Measurements from ENCODE around the gene DZIP1.

DZIP1 gene

GRCh38 chr13:95652821-95653220, 8.3 kb upstream of the DZIP1 start:
- FAIRE-seq (no peak), DNase-seq (ENCODE audit: insufficient read length, low spot score) (no peak)
- TF ChIP-seq CTCF (IDR thresholded peaks at IDR 0.05; ENCODE audit: insufficient read depth, missing control alignments), result no peak

- DNase-seq (ENCODE audit: insufficient read length, low spot score), result no peak
- no peak for TF ChIP-seq CTCF (IDR thresholded peaks at IDR 0.05; ENCODE audit: insufficient read depth, missing control alignments)
- FAIRE-seq, result no peak
These were observed 7.8 kb upstream of the DZIP1 start for GRCh38 chr13:95652244-95652764.

- no peak for DNase-seq (ENCODE audit: insufficient read length, low spot score)
- FAIRE-seq, result no peak
- TF ChIP-seq CTCF (IDR thresholded peaks at IDR 0.05; ENCODE audit: insufficient read depth, missing control alignments), result no peak
These were observed 6.2 kb upstream of the DZIP1 start for GRCh38 chr13:95650696-95651095.

GRCh38 chr13:95647321-95647720, 2.8 kb upstream of the DZIP1 start:
- FAIRE-seq (no peak), DNase-seq (ENCODE audit: insufficient read length, low spot score) (no peak)
- no peak for TF ChIP-seq CTCF (IDR thresholded peaks at IDR 0.05; ENCODE audit: insufficient read depth, missing control alignments)

- no peak for TF ChIP-seq CTCF (IDR thresholded peaks at IDR 0.05; ENCODE audit: insufficient read depth, missing control alignments)
- DNase-seq (ENCODE audit: insufficient read length, low spot score), result no peak
- FAIRE-seq, result no peak
These were observed 439 bp downstream of the DZIP1 start for GRCh38 chr13:95643936-95644598.

- no peak for TF ChIP-seq CTCF (IDR thresholded peaks at IDR 0.05; ENCODE audit: insufficient read depth, missing control alignments)
- FAIRE-seq (no peak), DNase-seq (ENCODE audit: insufficient read length, low spot score) (no peak)
These were observed 953 bp downstream of the DZIP1 start for GRCh38 chr13:95643571-95643935.

GRCh38 chr13:95642999-95643398, 1.5 kb downstream of the DZIP1 start:
- FAIRE-seq (peak; percentile 6), DNase-seq (ENCODE audit: insufficient read length, low spot score) (no peak)
- no peak for TF ChIP-seq CTCF (IDR thresholded peaks at IDR 0.05; ENCODE audit: insufficient read depth, missing control alignments)
